Stimulated activated CD8-positive, alpha-beta memory T cell treated with anti-CD3 and anti-CD28 coated beads, Interleukin-12 subunit alpha, Interleukin-12 subunit beta, amount 100 ng/mL, for 4 hours (primary cell): ENCODE results near the gene VTCN1.

Experiments
- DNase-seq: peaks from one replicate; pipeline ENCODE4 v3.0.0-alpha.2; 2020; ENCODE audit warnings: low read depth

VTCN1 gene

DNA sequence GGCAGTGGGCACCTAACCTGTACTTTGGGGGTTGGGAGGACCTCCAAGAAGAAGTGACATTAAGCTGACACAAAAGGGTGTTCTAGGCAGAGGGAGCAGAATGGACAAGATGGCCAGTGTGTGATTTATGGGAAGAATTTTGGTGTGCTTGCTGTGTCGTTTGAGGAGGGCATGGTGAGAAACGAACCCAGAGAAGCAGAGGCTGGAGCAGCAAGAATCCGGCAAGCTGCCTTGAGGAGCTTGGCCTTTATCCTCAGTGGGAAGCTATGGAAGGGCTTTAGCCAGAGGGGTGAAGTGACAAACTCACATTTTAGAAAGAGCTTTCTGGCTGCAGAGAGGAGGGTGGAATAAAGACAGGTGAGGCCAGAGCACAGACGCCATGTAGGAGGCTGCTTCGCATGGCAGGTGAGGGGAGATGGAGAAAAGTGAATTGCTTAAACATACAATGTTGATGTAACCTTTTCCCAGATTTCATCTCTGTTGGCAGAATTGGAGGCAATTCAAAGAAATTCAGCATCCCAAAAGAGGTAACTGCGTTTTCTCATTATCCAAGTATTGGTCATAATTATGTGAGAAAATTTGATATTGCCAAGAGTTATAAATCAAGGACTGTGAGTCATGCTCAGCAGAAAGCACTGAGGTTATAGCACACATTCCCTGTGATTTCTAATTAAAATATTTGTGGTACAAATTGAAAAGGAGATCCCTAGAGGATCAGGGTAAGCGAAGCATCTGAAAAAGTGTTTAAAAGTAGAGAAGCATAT is 115.7 kb downstream of the VTCN1 start:
- DNase-seq: no peak

DNA sequence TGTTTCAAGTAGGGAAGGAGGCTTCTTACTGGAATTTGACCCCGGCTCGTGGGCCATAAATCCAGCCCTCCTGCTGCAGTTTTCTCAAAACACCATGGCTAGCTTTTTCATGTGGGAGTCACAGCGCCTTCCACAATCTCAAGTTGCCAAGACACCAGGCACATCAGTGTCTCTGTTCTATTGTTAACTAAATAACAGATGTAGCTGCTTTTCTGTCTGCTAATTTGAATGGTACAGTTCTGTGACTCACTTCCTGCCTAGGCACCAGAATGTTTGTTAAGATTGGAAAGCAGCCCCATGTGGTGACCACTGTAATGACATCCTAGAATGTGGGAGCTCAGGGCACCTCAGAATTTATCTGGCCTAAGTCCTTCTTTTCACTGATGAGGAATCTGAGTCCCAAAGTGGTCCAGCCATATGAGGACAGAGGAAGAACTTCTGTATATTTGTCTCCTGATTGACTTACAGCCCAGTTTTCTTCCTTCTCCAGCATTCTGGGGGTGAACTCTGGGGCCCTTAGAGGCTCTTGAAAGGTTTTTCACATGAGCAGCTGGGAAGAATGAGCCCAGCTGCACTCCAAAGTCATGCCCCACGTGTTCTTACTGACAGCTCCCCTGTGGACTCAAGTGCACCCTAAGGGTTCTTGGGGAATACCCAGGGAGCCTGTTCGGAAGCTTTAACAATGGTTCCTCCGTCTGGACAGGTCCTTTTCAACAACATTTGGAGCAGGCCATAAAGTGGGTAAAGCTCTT is 116.7 kb downstream of the VTCN1 start:
- no peak for DNase-seq
